OCI-LY3 (cell line): ENCODE results near the gene CLDND2.

Experiments
- CTCF ChIP-seq: fragments of 200-600, 300-600 bp; sonication (generic); IDR thresholded peaks from 2 replicates; pipeline ENCODE4 v1.5.1; 2014; ENCODE audit warnings: antibody characterized with exemption, low read length, low read depth
- EZH2phosphoT487 ChIP-seq: fragments of 200-600 bp; shearing (Covaris generic); IDR thresholded peaks from 2 replicates; pipeline ENCODE4 v1.6.1; 2018; ENCODE audit warnings: antibody characterized with exemption, mixed run types, low read depth

- TF ChIP-seq CTCF (no peak), EZH2phosphoT487 (no peak)
These were observed 2.4 kb upstream of the CLDND2 start for GRCh38 chr19:51371186-51371690.
